H1 (cell line): ENCODE data around the gene FAM177A1. TPM values are rescaled to one million over a fixed set of nuclear protein-coding genes. Genes with fewer than 3 reads are reported as not detected.
A peak's percentile ranks its signal among the peaks of the same experiment; 100 is the strongest.

ENCODE experiments used
- CTCF ChIA-PET: fragments of 300-600 bp; sonication (Branson Sonifier 250); formaldehyde crosslinking; loops from one replicate; lab custom pipeline; 2021; ENCODE audit not compliant: partially characterized antibody; lab: Charles Lee
- POLR2A ChIA-PET: fragments of 300-600 bp; sonication (Branson Sonifier 250); formaldehyde crosslinking; loops from one replicate; lab custom pipeline; 2021; ENCODE audit warnings: inconsistent platforms; ENCODE audit not compliant: partially characterized antibody; lab: Charles Lee
- DNase-seq, 2 experiments: peaks; one replicate each; pipeline versions ENCODE4 v3.0.0 to v3.0.0-alpha.2; 2010 to 2022; ENCODE audit warnings: low spot score in 2 of 2, low read depth in 1 of 2, mixed read lengths in 1 of 2
- FAIRE-seq: peaks from 2 replicates; lab custom pipeline; 2011; peaks lifted over from hg19 to GRCh38; lab: Jason Lieb, UNC
- H2AFZ ChIP-seq: 2 replicates; pipeline ENCODE4 v1.8.1; 2012; ENCODE audit warnings: low read length, inconsistent platforms
- H2AK5ac ChIP-seq: 2 replicates; pipeline ENCODE4 v1.6.1; 2013; ENCODE audit warnings: low read depth, low read length
- H2BK120ac ChIP-seq: replicated peaks from 2 replicates; pipeline ENCODE3; 2013; ENCODE audit warnings: low read depth, low read length, inconsistent platforms
- H2BK12ac ChIP-seq: 2 replicates; pipeline ENCODE4 v1.6.1; 2013; ENCODE audit warnings: low read depth, low read length
- H2BK15ac ChIP-seq: 2 replicates; pipeline ENCODE4 v1.6.1; 2013; ENCODE audit warnings: low read length
- H2BK20ac ChIP-seq: 2 replicates; pipeline ENCODE4 v1.6.1; 2013; ENCODE audit warnings: low read length
- H2BK5ac ChIP-seq: 2 replicates; pipeline ENCODE4 v1.6.1; 2013; ENCODE audit warnings: low read depth, low read length
- H3K14ac ChIP-seq: 2 replicates; pipeline ENCODE4 v1.6.1; 2013; ENCODE audit warnings: inconsistent platforms; ENCODE audit not compliant: insufficient read length
- H3K18ac ChIP-seq: 2 replicates; pipeline ENCODE4 v1.6.1; 2013; ENCODE audit warnings: low read length; ENCODE audit errors: extremely low read depth
- H3K23ac ChIP-seq: 2 replicates; pipeline ENCODE4 v1.6.1; 2013; ENCODE audit warnings: inconsistent platforms; ENCODE audit not compliant: insufficient read length
- H3K23me2 ChIP-seq: 2 replicates; pipeline ENCODE4 v1.6.1; 2013; ENCODE audit warnings: low read depth, low read length
- H3K27ac ChIP-seq: 2 replicates; pipeline ENCODE4 v1.6.1; 2011; ENCODE audit warnings: low read depth, low read length, inconsistent platforms
- H3K27me3 ChIP-seq, 4 experiments: replicated peaks in 1 of 4; 1 replicate in 1 of 4; 2 replicates in 3 of 4; pipeline versions ENCODE4 v1.6.1 to v1.8.1; 2011 to 2013; ENCODE audit warnings: low read length in 3 of 4, mild to moderate bottlenecking in 3 of 4, inconsistent platforms in 2 of 4, mixed read lengths in 2 of 4, moderate library complexity in 1 of 4; ENCODE audit not compliant: control insufficient read depth in 3 of 4, insufficient read depth in 3 of 4; ENCODE audit errors: extremely low read depth in 1 of 4
- H3K36me3 ChIP-seq, 4 experiments: 2 replicates each; pipeline versions ENCODE4 v1.6.1 to v1.8.1; 2011 to 2013; ENCODE audit warnings: mild to moderate bottlenecking in 4 of 4, low read length in 3 of 4, moderate library complexity in 2 of 4, control low read depth in 1 of 4, inconsistent platforms in 1 of 4; ENCODE audit not compliant: insufficient read depth in 4 of 4, control insufficient read depth in 2 of 4
- H3K4ac ChIP-seq: replicated peaks from 2 replicates; pipeline ENCODE3; 2013; ENCODE audit warnings: low read length, low read depth, mixed read lengths, inconsistent platforms; ENCODE audit not compliant: insufficient read length
- H3K4me1 ChIP-seq, 4 experiments: replicated peaks in 1 of 4; 1 replicate in 1 of 4; 2 replicates in 3 of 4; pipeline versions ENCODE4 v1.6.1 to v1.8.1; 2011 to 2013; ENCODE audit warnings: low read length in 3 of 4, inconsistent platforms in 2 of 4, mixed read lengths in 1 of 4; ENCODE audit not compliant: insufficient read depth in 4 of 4, control insufficient read depth in 3 of 4
- H3K4me2 ChIP-seq, 2 experiments: 2 replicates each; pipeline versions ENCODE4 v1.6.1 to v1.8.1; 2011 to 2013; ENCODE audit warnings: low read depth in 2 of 2, low read length in 2 of 2, control low read depth in 1 of 2, inconsistent platforms in 1 of 2, mild to moderate bottlenecking in 1 of 2; ENCODE audit not compliant: insufficient read depth in 1 of 2
- H3K4me3 ChIP-seq, 4 experiments: fragments of 200-600, 300-600 bp in 1 of 4; sonication (generic), shearing (Covaris generic), sonication (Bioruptor Twin) in 1 of 4; 2 replicates each; pipeline versions ENCODE4 v1.5.1 to v1.8.1; 2011 to 2016; ENCODE audit warnings: low read length in 4 of 4, low read depth in 3 of 4, control low read depth in 2 of 4, inconsistent platforms in 2 of 4, mild to moderate bottlenecking in 2 of 4, mixed read lengths in 1 of 4, moderate library complexity in 1 of 4; ENCODE audit not compliant: insufficient read depth in 2 of 4; ENCODE audit errors: extremely low read depth in 1 of 4
- H3K56ac ChIP-seq: replicated peaks from 2 replicates; pipeline ENCODE3; 2013; ENCODE audit warnings: low read depth, mild to moderate bottlenecking, mixed read lengths, low read length, inconsistent platforms; ENCODE audit not compliant: insufficient read length
- H3K79me1 ChIP-seq: 2 replicates; pipeline ENCODE4 v1.6.1; 2013; ENCODE audit warnings: low read depth, low read length, control low read depth
- H3K79me2 ChIP-seq, 2 experiments: 2 replicates each; pipeline versions ENCODE4 v1.6.1 to v1.8.1; 2012 to 2013; ENCODE audit warnings: low read length in 2 of 2, mild to moderate bottlenecking in 2 of 2, inconsistent platforms in 1 of 2; ENCODE audit not compliant: insufficient read depth in 2 of 2, control insufficient read depth in 1 of 2
- H3K9ac ChIP-seq, 4 experiments: replicated peaks in 1 of 4; 1 replicate in 1 of 4; 2 replicates in 3 of 4; pipeline versions ENCODE4 v1.6.1 to v1.8.1; 2011 to 2013; ENCODE audit warnings: low read depth in 3 of 4, low read length in 3 of 4, control low read depth in 2 of 4, mild to moderate bottlenecking in 2 of 4, moderate library complexity in 2 of 4, inconsistent platforms in 1 of 4; ENCODE audit errors: extremely low read depth in 1 of 4
- H3K9me3 ChIP-seq, 2 experiments: 2 replicates each; pipeline versions ENCODE4 v1.6.1 to v1.8.1; 2012 to 2013; ENCODE audit warnings: mild to moderate bottlenecking in 2 of 2, moderate library complexity in 2 of 2, control low read depth in 1 of 2, inconsistent platforms in 1 of 2, low read depth in 1 of 2, low read length in 1 of 2, mixed read lengths in 1 of 2; ENCODE audit not compliant: insufficient read depth in 2 of 2
- H4K20me1 ChIP-seq, 2 experiments: replicated peaks in 1 of 2; 2 replicates each; pipeline versions ENCODE3 to v1.8.1; 2011 to 2013; ENCODE audit warnings: inconsistent platforms in 2 of 2, low read length in 2 of 2, mild to moderate bottlenecking in 1 of 2; ENCODE audit not compliant: insufficient read depth in 2 of 2, control insufficient read depth in 1 of 2
- H4K5ac ChIP-seq: 2 replicates; pipeline ENCODE4 v1.6.1; 2013; ENCODE audit warnings: low read length, low read depth, mixed read lengths, inconsistent platforms; ENCODE audit not compliant: insufficient read length
- H4K8ac ChIP-seq: 2 replicates; pipeline ENCODE4 v1.8.0; 2013; ENCODE audit warnings: mild to moderate bottlenecking, moderate library complexity, low read length, inconsistent platforms; ENCODE audit not compliant: insufficient read depth; ENCODE audit errors: extremely low read depth
- H4K91ac ChIP-seq: replicated peaks from 2 replicates; pipeline ENCODE3; 2013; ENCODE audit warnings: low read length, mixed read lengths, inconsistent platforms; ENCODE audit not compliant: insufficient read length
- ASH2L ChIP-seq: fragments of 200-600, 300-600 bp; sonication (generic); IDR thresholded peaks from one replicate; pipeline ENCODE4 v1.7.1; 2017; ENCODE audit warnings: low read length
- ATF2 ChIP-seq: IDR thresholded peaks from 2 replicates; pipeline ENCODE4 v1.6.1; 2012; ENCODE audit warnings: low read length, inconsistent platforms
- CBX5 ChIP-seq: fragments of 300-800, 300-1000 bp; sonication (generic); IDR thresholded peaks from 2 replicates; pipeline ENCODE4 v1.7.1; 2016; ENCODE audit warnings: antibody characterized with exemption, low read length, low read depth
- SAP30 ChIP-seq: fragments of 300-600 bp; sonication (generic); IDR thresholded peaks from 2 replicates; pipeline ENCODE4 v1.7.1; 2012; ENCODE audit warnings: low read length, moderate library complexity, mild to moderate bottlenecking, inconsistent platforms; ENCODE audit not compliant: insufficient read depth, insufficient replicate concordance
- SIN3A ChIP-seq, 2 experiments: IDR thresholded peaks in 1 of 2; conservative IDR thresholded peaks in 1 of 2; 2 replicates each; pipeline ENCODE4 v1.6.1; 2011 to 2012; ENCODE audit warnings: low read length in 2 of 2, improper control_type of control experiment in 1 of 2, low read depth in 1 of 2, mild to moderate bottlenecking in 1 of 2
- SIRT6 ChIP-seq: IDR thresholded peaks from one replicate; pipeline ENCODE4 v1.7.1; 2012; ENCODE audit warnings: low read length, inconsistent platforms
- SRF ChIP-seq: IDR thresholded peaks from 2 replicates; pipeline ENCODE4 v1.6.1; 2011; ENCODE audit warnings: mild to moderate bottlenecking, low read depth, low read length, moderate library complexity
- TAF7 ChIP-seq: optimal IDR thresholded peaks from 2 replicates; pipeline ENCODE3; 2011; ENCODE audit warnings: low read depth, mild to moderate bottlenecking, inconsistent platforms, low read length, moderate library complexity, borderline replicate concordance
- TCF12 ChIP-seq: IDR thresholded peaks from 2 replicates; pipeline ENCODE4 v1.6.1; 2011; ENCODE audit warnings: low read depth, mild to moderate bottlenecking, low read length
- WGBS, 2 experiments: shearing (Covaris generic) in 1 of 2; methylation state at CpG; one replicate each; pipeline versions ENCODE4 v1.1.6 to v1.1.7; 2013 to 2015; ENCODE audit warnings: low lambda C conversion rate in 2 of 2, mixed read lengths in 2 of 2, inconsistent platforms in 1 of 2, low coverage in 1 of 2, missing lambda C conversion rate in 1 of 2; ENCODE audit not compliant: insufficient replicate concordance in 2 of 2, insufficient coverage in 1 of 2, insufficient read length in 1 of 2; ENCODE audit errors: extremely low coverage in 1 of 2, missing lambda C conversion rate in 1 of 2; 5-methylcytosine and 5-hydroxymethylcytosine counted together
- polyA plus RNA-seq, 7 experiments: library from polyadenylated mRNA; depleted of rRNA in 3 of 7; stranded (reverse) in 5 of 7; unstranded in 2 of 7; fragments of >200 nt in 5 of 7; fragments of 200-250 nt in 2 of 7; gene quantifications; 1 replicate in 5 of 7; 2 replicates in 1 of 7; 4 replicates in 1 of 7; pipeline versions ENCODE4 v1.2.1 to v1.2.3, GENCODE V29; 2011 to 2013; ENCODE audit warnings: missing spikeins in 2 of 7, mixed read lengths in 2 of 7
- total RNA-seq: library from RNA; stranded (reverse); fragmentation: NEBNext Ultra II Directional; extraction: Animal tissue kit (Norgen Biotek cat#: 25700); gene quantifications from 2 replicates; pipeline ENCODE4 v1.2.1, GENCODE V29; 2021

The FAM177A1 gene
- total and polyA plus RNA-seq, 2 of the 8 experiments (the other 6 are each of a cell fraction or from before 2014, with no cell fraction given) = 11.3 to 34.0 TPM

DNA sequence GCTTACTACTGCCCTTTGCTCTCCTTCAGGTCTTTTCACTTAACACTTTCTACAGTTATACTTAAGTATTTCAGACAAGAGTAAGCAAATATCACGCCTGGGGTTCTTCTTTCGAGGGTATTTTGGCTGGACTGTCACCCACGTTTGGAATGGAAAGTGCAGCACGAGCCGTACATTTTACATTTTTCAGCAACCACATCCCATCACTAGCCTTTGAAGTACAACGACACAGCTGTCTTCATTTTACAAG, 349 bp upstream of the FAM177A1 start:
- H3K56ac ChIP-seq = peak overlapping the region; percentile 65
- TF ChIP-seq SAP30 (peak; percentile 44), TAF7 (no peak), TCF12 (no peak), SIN3A (conservative IDR thresholded peaks at IDR 0.05 in 1 of 2, IDR thresholded peaks at IDR 0.05 in 1 of 2; ENCODE audit: low read depth in 1 of 2, low read length in 2 of 2) (0 out of 4 replicates have a peak, but pooled peaks of 1 of the 2 experiments have one; percentile 30), ATF2 (no peak), SRF (no peak), ASH2L (no peak), SIRT6 (no peak), CBX5 (no peak)
- H2AK5ac ChIP-seq = no peak overlapping the region
- H3K27me3 ChIP-seq = no peaks in the 10 kb centered on the region
- peak overlapping the region; percentile 76 for H4K5ac ChIP-seq
- no peak overlapping the region for H3K4ac ChIP-seq
- H3K18ac ChIP-seq = no peak overlapping the region
- POLR2A ChIA-PET = interaction anchor here (0.6 to 2.3 kb wide), 13 partner anchors 9 to 607 kb away, joined by 3 to 17 read pairs (median 4); partner anchors contain the start of genes BAZ1A, PPP2R3C and SRP54
- FAIRE-seq (no peak), DNase-seq (no peak)
- H2AFZ ChIP-seq = peak overlapping the region; percentile 52
- no peak overlapping the region for H2BK20ac ChIP-seq
- 3% methylated on average over 6 of the region's 6 CpGs; no CpG with 5 or more reads in 1 of the 2 experiments for whole genome bisulfite sequencing, 2 experiments
- peak overlapping the region; percentile 69 for H4K91ac ChIP-seq
- no peaks in the 10 kb centered on the region for H3K79me1 ChIP-seq
- H3K36me3 ChIP-seq = no peaks in the 10 kb centered on the region; a peak in 2 of 8 replicates
- CTCF ChIA-PET = interaction anchor here (1.1 kb wide), 1 partner anchor 377 kb away, joined by 3 read pairs; no protein-coding TSS in a partner anchor
- H3K9me3 ChIP-seq = no peaks in the 10 kb centered on the region
- peak overlapping the region; percentile 34 to 79 (median 58); a peak in 6 of 7 replicates for H3K9ac ChIP-seq
- peak overlapping the region; percentile 68; the same call in 1 of the 2 replicates for H4K8ac ChIP-seq
- peak overlapping the region; percentile 75 to 85 for H3K4me2 ChIP-seq
- no peak overlapping the region for H3K14ac ChIP-seq
- H4K20me1 ChIP-seq = no peaks in the 10 kb centered on the region
- H3K4me3 ChIP-seq = peak overlapping the region; percentile 67 to 79 (median 72)
- H3K4me1 ChIP-seq = no peaks in the 10 kb centered on the region; a peak in 1 of 7 replicates
- H3K23me2 ChIP-seq = no peaks in the 10 kb centered on the region; the same call in none of the 2 replicates
- peak overlapping the region; percentile 86 for H2BK120ac ChIP-seq
- H2BK15ac ChIP-seq = no peak overlapping the region
- H3K79me2 ChIP-seq = peaks cover 0 to 6% of the 10 kb centered on the region in 2 experiments; a peak in 2 of 4 replicates
- H2BK12ac ChIP-seq = no peak overlapping the region
- H3K27ac ChIP-seq = no peak overlapping the region; the same call in 1 of the 2 replicates
- peak overlapping the region; percentile 58 for H2BK5ac ChIP-seq
- H3K23ac ChIP-seq = no peak overlapping the region
